HepG2 (cell line): ENCODE data around the gene CCT3. TPM values are rescaled to one million over a fixed set of nuclear protein-coding genes. Genes with fewer than 3 reads are reported as not detected.
A peak's percentile ranks its signal among the peaks of the same experiment; 100 is the strongest.

Experiments used
- CCDC6 ChIP-seq: sonication (generic); formaldehyde crosslinking; IDR thresholded peaks from 2 replicates; pipeline ENCODE4 v1.8.1; 2022; ENCODE audit warnings: mild to moderate bottlenecking, missing genetic modification reagents, moderate library complexity
- FOXK1 ChIP-seq: sonication (generic); formaldehyde crosslinking; IDR thresholded peaks from 2 replicates; pipeline ENCODE4 v1.4.0; 2020; ENCODE audit warnings: low read depth, missing genetic modification reagents, borderline replicate concordance
- ISX ChIP-seq: sonication (generic); formaldehyde crosslinking; conservative IDR thresholded peaks from 2 replicates; pipeline ENCODE4 v1.5.0; 2020; ENCODE audit warnings: missing genetic modification reagents
- SNAPC4 ChIP-seq: sonication (generic); formaldehyde crosslinking; IDR thresholded peaks from 2 replicates; pipeline ENCODE4 v1.4.0; 2020; ENCODE audit warnings: mild to moderate bottlenecking, missing genetic modification reagents
- ZMYM2 ChIP-seq: sonication (generic); formaldehyde crosslinking; IDR thresholded peaks from 2 replicates; pipeline ENCODE4 v1.8.0; 2022; ENCODE audit warnings: mild to moderate bottlenecking, missing genetic modification reagents
- ZNF407 ChIP-seq: sonication (generic); formaldehyde crosslinking; IDR thresholded peaks from one replicate; pipeline ENCODE4 v1.5.1; 2020; ENCODE audit warnings: mild to moderate bottlenecking, missing genetic modification reagents; ENCODE audit errors: not compliant biosample characterization
- ZNF451 ChIP-seq: sonication (generic); formaldehyde crosslinking; IDR thresholded peaks from 2 replicates; pipeline ENCODE4 v1.5.0; 2020; ENCODE audit warnings: mild to moderate bottlenecking, missing genetic modification reagents
- ZNF557 ChIP-seq: sonication (generic); formaldehyde crosslinking; IDR thresholded peaks from 2 replicates; pipeline ENCODE4 v1.4.0; 2020; ENCODE audit warnings: missing genetic modification reagents
- ZNF777 ChIP-seq: sonication (generic); formaldehyde crosslinking; IDR thresholded peaks from 2 replicates; pipeline ENCODE4 v1.4.0; 2020; ENCODE audit warnings: missing genetic modification reagents
- ZNF788 ChIP-seq: sonication (generic); formaldehyde crosslinking; IDR thresholded peaks from 2 replicates; pipeline ENCODE4 v1.5.0; 2020; ENCODE audit warnings: mild to moderate bottlenecking, missing genetic modification reagents, borderline replicate concordance
- ZNF891 ChIP-seq: sonication (generic); formaldehyde crosslinking; IDR thresholded peaks from 2 replicates; pipeline ENCODE4 v1.5.0; 2020; ENCODE audit warnings: mild to moderate bottlenecking, missing genetic modification reagents
- polyA plus RNA-seq, 8 experiments: library from polyadenylated mRNA; depleted of rRNA in 3 of 8; stranded (reverse) in 7 of 8; unstranded in 1 of 8; fragments of >200 nt; fragmentation: Illumina TruSeq in 4 of 8; extraction: Trizol in 4 of 8; gene quantifications; 2 replicates each; pipeline versions ENCODE4 v1.2.1 to v1.2.3, GENCODE V29; 2011 to 2016; ENCODE audit warnings: low read depth in 4 of 8, missing spikeins in 1 of 8, mixed read lengths in 1 of 8; ENCODE audit not compliant: insufficient read depth in 1 of 8
- total RNA-seq, 5 experiments: library from RNA; depleted of rRNA; stranded (reverse); fragments of >200 nt; fragmentation: Illumina TruSeq; extraction: Trizol; gene quantifications; 2 replicates each; pipeline ENCODE4 v1.2.3, GENCODE V29; 2016; ENCODE audit warnings: low read depth in 1 of 5
- TF ChIP-seq, protein P1 (sequence below): conservative IDR thresholded peaks from 2 replicates; pipeline ENCODE4 v1.6.1; 2018; ENCODE audit warnings: missing genetic modification reagents

Gene CCT3
- total and polyA plus RNA-seq, 2 of the 13 experiments (the other 11 are each of a cell fraction or from before 2014, with no cell fraction given) = 319 to 615 TPM

- TF ChIP-seq ZNF407 (CRISPR knock-in tag) (no peak), ZNF557 (CRISPR knock-in tag) (no peak), ZNF451 (CRISPR knock-in tag) (no peak; the same call in 1 of the 2 replicates), SNAPC4 (CRISPR knock-in tag) (peak; percentile 61; the same call in 1 of the 2 replicates), ISX (CRISPR knock-in tag) (no peak), ZNF788 (CRISPR knock-in tag) (0 out of 2 replicates have a peak, but pooled peaks have one; percentile 54), CCDC6 (no peak), FOXK1 (CRISPR knock-in tag) (peak; percentile 49; the same call in 1 of the 2 replicates), ZNF777 (no peak), ZMYM2 (CRISPR knock-in tag) (no peak), ZNF891 (CRISPR knock-in tag) (no peak)
- TF ChIP-seq, protein P1, sequence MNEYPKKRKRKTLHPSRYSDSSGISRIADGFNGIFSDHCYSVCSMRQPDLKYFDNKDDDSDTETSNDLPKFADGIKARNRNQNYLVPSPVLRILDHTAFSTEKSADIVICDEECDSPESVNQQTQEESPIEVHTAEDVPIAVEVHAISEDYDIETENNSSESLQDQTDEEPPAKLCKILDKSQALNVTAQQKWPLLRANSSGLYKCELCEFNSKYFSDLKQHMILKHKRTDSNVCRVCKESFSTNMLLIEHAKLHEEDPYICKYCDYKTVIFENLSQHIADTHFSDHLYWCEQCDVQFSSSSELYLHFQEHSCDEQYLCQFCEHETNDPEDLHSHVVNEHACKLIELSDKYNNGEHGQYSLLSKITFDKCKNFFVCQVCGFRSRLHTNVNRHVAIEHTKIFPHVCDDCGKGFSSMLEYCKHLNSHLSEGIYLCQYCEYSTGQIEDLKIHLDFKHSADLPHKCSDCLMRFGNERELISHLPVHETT (CRISPR knock-in tag) = peak; percentile 80
Observed at GRCh38 chr1:156338180-156338976, at the start of gene CCT3, which contains the start of gene TSACC (continued).
